NT2/D1 (cell line): ENCODE data around the gene SEMA3B.
"Not testable (repeated sequence)": the region's sequence is repeated elsewhere in the genome, so short reads cannot be mapped to it uniquely, and the experiment has no call there.

Source experiments
- DNase-seq: peaks from one replicate; pipeline ENCODE4 v3.0.0-alpha.2; 2011; ENCODE audit warnings: low read depth, low spot score
- H3K27me3 ChIP-seq: 2 replicates; pipeline ENCODE4 v1.6.0; 2011; ENCODE audit warnings: mild to moderate bottlenecking; ENCODE audit not compliant: insufficient read length, insufficient read depth
- H3K36me3 ChIP-seq: 2 replicates; pipeline ENCODE4 v1.6.1; 2011; ENCODE audit warnings: mild to moderate bottlenecking, low read length, mixed read lengths; ENCODE audit not compliant: insufficient read depth, insufficient read length
- H3K4me1 ChIP-seq: 2 replicates; pipeline ENCODE4 v1.5.1; 2011; ENCODE audit not compliant: insufficient read depth, insufficient read length
- H3K4me3 ChIP-seq: 2 replicates; pipeline ENCODE4 v1.5.1; 2011; ENCODE audit warnings: low read depth; ENCODE audit not compliant: insufficient read length
- H3K9ac ChIP-seq: 2 replicates; pipeline ENCODE4 v1.6.0; 2011; ENCODE audit warnings: low read depth; ENCODE audit not compliant: insufficient read length
- H3K9me3 ChIP-seq: 2 replicates; pipeline ENCODE4 v1.5.1; 2011; ENCODE audit warnings: mild to moderate bottlenecking, low read length; ENCODE audit not compliant: insufficient read depth
- SUZ12 ChIP-seq: IDR thresholded peaks from 2 replicates; pipeline ENCODE4 v1.6.1; 2011; ENCODE audit not compliant: insufficient read length, insufficient read depth; ENCODE audit errors: extremely low read depth
- YY1 ChIP-seq: IDR thresholded peaks from 2 replicates; pipeline ENCODE4 v1.6.1; 2011; ENCODE audit not compliant: insufficient read length, insufficient read depth
- ZNF274 ChIP-seq: IDR thresholded peaks from 2 replicates; pipeline ENCODE4 v1.6.1; 2011; ENCODE audit warnings: mild to moderate bottlenecking, low read depth, low read length

SEMA3B gene

DNA sequence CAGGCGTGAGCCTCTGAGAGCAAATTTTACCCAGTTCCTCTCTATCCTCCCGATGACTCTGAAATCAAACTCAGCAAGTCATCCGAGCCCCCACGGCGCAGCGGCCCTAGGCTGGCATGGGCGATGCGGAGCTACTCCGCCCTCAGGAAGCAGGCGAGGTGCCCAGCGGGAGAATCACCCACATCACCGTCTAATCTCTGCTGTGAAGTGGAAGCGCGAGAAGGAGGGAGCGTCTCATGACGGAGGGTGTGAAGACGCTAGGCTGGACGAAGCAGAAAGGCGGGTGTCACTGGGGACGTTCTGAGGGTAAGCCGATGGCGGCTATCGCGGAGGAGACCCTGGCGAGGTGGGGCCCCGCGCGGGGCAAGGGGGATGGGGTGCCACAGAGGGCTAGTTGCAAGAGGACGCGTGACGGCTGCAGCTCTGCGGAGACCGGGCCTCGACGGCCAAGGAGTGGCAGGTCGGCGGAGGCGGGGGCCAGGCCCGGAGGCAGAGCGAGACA, 42.0 kb upstream of the SEMA3B start:
- H3K4me1 ChIP-seq: peaks cover 19% of the 10 kb centered on the region
- H3K27me3 ChIP-seq: peaks cover 6% of the 10 kb centered on the region
- TF ChIP-seq ZNF274: no peak
- no peaks in the 10 kb centered on the region for H3K9me3 ChIP-seq
- H3K4me3 ChIP-seq: peak overlapping the region; percentile 73
- DNase-seq: no peak
- no peaks in the 10 kb centered on the region for H3K36me3 ChIP-seq
- H3K9ac ChIP-seq: peak overlapping the region; percentile 91

DNA sequence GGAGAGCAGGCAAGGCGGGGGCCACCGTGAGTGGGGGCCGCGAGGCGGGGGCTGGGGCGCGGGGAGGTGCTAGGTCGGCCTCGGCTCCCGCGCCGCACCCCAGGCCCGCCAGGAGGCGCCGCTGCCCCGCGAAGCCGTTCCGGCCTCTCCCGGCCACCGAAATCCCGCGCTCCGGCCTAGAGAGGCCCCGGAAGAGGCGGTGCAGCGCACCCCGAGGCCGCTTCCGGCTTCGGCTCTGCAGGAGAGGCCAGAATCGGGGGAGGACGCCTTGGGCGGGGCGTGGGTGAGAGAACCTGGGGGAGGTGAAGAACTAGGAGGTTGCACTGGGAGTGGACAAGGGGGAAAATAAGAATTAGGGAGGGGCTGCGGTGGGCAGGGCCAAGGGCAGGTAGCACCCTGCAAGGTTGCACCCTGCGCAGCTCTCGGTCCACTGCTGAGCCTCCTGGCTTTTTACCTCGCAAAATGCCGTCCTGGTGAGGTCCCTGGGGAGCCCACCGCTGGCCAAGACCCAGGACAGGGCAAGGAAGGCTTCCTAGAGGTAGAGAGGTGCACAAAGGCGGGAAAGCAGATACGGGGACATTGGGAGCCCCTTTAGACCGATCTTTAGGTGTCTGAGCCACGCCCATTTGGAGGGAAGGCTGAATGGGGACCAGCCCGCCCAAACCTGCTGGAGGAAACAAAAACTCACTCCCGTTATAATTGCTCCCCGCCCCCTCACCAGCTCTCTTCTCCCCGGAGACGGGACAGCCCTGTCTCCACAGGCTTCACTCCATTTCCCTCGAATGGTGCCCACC, 41.4 kb upstream of the SEMA3B start:
- Histone ChIP-seq H3K4me3 (peak overlapping the region; percentile 73), H3K4me1 (peaks cover 17% of the 10 kb centered on the region), H3K9me3 (no peaks in the 10 kb centered on the region), H3K27me3 (peaks cover 6% of the 10 kb centered on the region), H3K36me3 (no peaks in the 10 kb centered on the region), H3K9ac (peak overlapping the region; percentile 91)
- TF ChIP-seq SUZ12 (no peak), YY1 (no peak), ZNF274 (no peak)
- peak; percentile 92 for DNase-seq

DNA sequence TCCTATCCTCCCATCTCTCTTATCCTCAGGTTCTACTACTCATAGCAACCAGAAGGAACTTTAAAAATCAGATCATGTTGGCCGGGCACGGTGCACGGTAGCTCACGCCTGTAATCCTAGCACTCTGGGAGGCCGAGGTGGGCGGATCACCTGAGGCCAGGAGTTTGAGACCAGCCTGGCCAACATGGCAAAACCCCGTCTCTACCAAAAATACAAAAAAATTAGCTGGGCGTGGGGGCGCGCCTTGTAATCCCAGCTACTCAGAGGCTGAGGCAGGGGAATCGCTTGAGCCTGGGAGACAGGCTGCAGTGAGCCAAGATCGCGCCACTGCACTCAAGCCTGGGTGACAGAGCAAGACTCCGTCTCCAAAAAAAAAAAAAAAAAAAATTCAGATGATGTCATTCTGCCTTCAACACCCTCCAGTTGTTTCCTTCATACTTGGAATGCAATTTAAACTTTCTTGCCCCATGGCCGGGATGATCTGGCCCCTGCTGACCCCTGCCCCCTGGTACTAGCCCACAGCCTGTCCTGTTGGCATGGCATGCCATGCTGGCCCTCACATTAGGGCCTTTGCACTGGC, 40.7 kb upstream of the SEMA3B start:
- DNase-seq, H3K27me3 ChIP-seq, H3K9me3 ChIP-seq, H3K36me3 ChIP-seq: not testable (repeated sequence)
- H3K9ac ChIP-seq: peak overlapping the region; percentile 87
- H3K4me1 ChIP-seq: peaks cover 20% of the 10 kb centered on the region
- peak overlapping the region; percentile 73 for H3K4me3 ChIP-seq

DNA sequence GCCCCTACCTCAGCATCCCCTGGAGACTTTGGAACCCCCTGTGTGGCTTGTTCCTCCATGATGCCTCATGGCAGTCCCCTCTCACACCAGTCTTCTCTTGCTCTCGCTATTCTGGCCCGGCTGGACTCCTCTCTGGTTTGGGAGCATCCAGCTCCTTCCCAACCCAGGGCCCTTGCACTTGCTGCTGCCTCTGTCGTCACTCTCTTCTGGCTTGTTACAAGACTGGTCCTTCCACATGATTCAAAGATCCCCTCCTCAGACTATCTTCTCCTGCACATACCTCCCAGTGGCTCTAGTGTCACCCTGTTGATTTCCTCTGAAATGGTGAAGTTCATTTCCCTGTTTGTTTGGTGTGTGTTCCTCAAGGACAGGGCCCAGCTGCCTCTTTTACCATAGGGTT, 39.5 kb upstream of the SEMA3B start:
- peaks cover 3% of the 10 kb centered on the region for H3K27me3 ChIP-seq
- no peaks in the 10 kb centered on the region for H3K9me3 ChIP-seq
- H3K4me1 ChIP-seq: peaks cover 25% of the 10 kb centered on the region
- no peak overlapping the region for H3K9ac ChIP-seq
- H3K36me3 ChIP-seq: no peaks in the 10 kb centered on the region
- DNase-seq: no peak
- no peak overlapping the region for H3K4me3 ChIP-seq
- TF ChIP-seq SUZ12 (no peak), ZNF274 (no peak), YY1 (no peak)

DNA sequence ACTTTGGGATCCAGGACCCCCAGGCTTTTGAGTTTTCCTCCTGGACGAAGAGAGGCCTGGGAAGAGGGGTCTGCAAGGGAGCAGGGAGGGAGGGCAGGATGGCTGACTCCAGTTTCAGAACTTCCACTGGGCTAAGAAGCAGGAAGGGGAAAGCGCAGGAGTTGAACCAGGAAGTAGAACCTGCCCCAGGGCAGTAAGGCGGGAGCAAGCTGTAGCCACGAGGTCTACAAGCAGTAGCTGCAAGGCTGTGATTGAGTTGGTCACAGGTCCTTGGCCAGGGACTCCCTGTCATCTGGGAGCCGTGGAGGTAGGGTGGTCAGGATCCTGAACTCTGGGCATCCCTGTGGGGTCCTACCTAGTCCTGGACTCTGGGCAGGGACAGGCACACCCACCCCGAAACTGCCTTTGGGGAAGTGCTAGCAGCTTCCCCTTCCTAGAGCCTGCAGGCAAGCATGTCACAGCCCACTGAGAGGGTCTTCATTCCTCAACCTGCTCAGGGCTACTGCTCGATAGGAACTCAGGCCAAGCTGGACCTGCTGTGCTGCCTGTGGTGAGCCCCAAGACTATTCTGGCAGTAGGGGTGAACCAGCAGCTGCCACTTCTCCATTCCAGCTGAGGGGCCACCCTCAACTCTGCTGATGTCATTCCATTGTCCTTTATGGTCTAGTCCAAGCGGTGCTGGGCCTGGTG, 38.7 kb upstream of the SEMA3B start:
- H3K4me1 ChIP-seq: peaks cover 29% of the 10 kb centered on the region
- no peak overlapping the region for H3K9ac ChIP-seq
- H3K4me3 ChIP-seq: no peak overlapping the region
- H3K36me3 ChIP-seq: no peaks in the 10 kb centered on the region
- no peak for DNase-seq
- peaks cover 3% of the 10 kb centered on the region for H3K27me3 ChIP-seq
- TF ChIP-seq ZNF274 (no peak), YY1 (no peak), SUZ12 (no peak)
- H3K9me3 ChIP-seq: no peaks in the 10 kb centered on the region

DNA sequence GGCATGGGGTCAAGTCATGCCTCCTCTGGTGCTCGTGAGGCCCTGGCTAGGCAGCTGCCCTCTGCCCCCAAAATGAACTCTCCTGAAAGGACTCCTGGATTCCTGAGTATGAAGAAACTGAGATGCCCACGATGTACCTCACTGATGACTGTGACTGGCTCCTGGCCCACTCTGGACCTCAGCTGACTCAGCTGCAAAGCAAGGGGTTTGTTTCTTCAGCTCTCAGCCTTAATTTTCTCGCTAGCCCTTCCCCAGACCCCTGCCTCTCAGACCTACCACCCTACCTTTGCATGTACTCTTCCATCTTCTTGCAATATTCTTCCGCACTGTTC, 38.2 kb upstream of the SEMA3B start:
- TF ChIP-seq ZNF274 (no peak), SUZ12 (no peak), YY1 (no peak)
- Histone ChIP-seq H3K36me3 (no peaks in the 10 kb centered on the region), H3K4me1 (peaks cover 29% of the 10 kb centered on the region), H3K27me3 (peaks cover 3% of the 10 kb centered on the region), H3K9ac (no peak overlapping the region), H3K9me3 (no peaks in the 10 kb centered on the region), H3K4me3 (no peak overlapping the region)
- DNase-seq: no peak

DNA sequence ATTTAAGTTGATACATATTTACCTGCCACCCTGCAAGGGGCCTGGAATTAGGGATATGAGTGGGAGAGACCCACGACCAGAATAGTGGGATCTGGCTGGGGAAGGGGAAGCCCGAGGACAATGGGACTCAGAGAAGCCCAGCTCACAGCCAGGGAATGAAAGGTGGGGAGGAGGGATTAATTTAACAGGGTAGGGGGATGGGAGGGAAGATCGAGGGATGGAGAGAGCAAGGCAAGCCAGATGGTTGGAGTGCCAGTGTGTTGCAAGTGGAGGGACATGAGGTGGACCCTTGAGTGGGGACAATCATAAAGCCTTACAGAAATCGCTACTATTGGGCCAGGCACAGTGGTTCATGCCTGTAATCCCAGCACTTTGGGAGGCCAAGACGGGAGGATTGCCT, 37.4 kb upstream of the SEMA3B start:
- Histone ChIP-seq H3K4me3 (no peak overlapping the region), H3K9me3 (no peaks in the 10 kb centered on the region), H3K36me3 (no peaks in the 10 kb centered on the region), H3K9ac (no peak overlapping the region), H3K27me3 (peaks cover 3% of the 10 kb centered on the region), H3K4me1 (peaks cover 29% of the 10 kb centered on the region)
- DNase-seq: no peak
- no peak for TF ChIP-seq ZNF274

DNA sequence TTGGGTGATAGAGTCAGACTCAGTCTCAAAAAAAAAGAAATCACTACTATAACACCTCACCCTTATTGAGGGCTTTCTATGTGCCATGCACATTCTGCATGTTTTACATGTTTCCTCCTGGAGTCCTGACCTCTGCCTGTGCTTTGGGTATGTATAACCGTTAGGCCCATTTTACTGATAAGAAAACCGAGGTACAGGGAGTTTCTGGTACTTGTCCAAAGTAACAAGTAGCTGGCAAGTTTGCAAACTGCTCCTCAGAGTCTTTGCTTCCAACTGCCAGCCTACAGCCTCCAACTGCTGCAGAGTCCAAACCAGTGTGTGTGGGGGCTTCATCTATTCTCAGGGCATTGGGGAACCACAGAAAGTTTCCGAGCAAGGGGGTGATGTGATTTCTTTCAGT, 36.6 kb upstream of the SEMA3B start:
- Histone ChIP-seq H3K4me3 (no peak overlapping the region), H3K9ac (no peak overlapping the region), H3K9me3 (no peaks in the 10 kb centered on the region), H3K4me1 (peaks cover 30% of the 10 kb centered on the region), H3K27me3 (no peaks in the 10 kb centered on the region), H3K36me3 (no peaks in the 10 kb centered on the region)
- TF ChIP-seq ZNF274: no peak
- no peak for TF ChIP-seq YY1
- no peak for TF ChIP-seq SUZ12
- no peak for DNase-seq
